ENCODE results near the gene CCL21.

The CCL21 gene

DNA sequence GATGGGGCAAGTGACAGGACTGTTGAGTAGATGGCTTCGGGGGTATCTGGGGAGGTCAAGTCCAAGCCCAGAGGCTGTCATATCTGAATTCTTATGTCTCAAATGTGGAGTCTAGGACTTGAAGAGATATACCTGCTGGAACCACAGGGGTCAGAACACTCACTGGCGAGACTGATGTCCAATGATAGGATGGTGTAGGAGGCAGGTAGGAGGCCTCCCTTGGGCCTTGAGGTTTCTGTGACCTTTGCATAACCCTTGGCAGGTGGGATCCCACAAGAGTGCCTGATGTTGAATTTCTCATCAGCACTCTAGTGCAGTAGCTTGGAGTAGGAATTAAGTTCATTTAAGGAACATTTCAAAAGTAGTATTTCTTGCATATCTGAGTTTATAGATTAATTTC is 2.8 kb downstream of the CCL21 start:
- DNase-seq = no peak

DNA sequence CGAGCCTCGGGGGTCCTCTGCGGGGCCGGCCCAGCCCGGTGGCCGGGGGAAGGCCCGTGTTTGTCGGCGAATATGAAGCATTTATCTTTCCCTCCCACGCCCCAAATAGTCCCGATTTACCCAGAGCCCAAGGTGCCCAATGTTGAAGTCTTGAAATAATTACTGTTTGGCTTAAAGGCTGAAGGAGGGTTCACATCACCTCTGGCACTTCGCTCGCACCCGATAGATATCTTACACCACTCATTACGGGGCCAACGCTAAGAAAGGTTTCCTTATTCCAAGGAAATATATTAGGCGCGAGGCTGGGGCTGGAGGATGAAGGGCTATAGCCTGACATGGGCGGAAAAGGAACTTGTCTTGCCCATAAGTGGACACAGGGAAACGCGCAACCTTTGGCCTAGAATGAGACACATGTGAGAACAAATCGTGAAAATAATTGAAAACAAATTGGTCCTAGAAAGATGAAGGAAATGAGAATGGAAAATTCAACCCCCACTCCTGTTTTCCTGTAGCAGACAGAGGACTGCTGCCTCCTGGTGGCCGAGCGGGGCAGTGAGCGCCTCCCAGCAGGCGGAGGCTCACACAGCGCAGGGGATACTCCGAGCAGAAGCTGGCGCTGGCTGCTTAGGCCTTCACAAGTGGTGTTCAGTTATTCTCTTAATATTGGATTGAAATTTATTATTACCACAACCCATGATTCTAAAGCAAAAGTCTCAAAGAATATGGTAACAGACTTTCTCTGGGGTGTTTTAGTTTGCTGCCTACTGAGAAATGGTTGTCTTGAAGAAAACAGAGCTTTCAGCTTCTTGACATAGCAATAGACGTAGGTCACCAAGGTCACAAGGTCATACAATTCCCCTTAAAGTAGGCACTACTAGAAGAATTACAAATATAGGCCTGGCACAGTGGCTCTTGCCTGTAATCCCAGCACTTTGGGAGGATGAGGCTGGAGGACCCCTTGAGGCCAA is 7.9 kb downstream of the CCL21 start:
- peak; percentile 55 to 73 (median 68) for DNase-seq

DNA sequence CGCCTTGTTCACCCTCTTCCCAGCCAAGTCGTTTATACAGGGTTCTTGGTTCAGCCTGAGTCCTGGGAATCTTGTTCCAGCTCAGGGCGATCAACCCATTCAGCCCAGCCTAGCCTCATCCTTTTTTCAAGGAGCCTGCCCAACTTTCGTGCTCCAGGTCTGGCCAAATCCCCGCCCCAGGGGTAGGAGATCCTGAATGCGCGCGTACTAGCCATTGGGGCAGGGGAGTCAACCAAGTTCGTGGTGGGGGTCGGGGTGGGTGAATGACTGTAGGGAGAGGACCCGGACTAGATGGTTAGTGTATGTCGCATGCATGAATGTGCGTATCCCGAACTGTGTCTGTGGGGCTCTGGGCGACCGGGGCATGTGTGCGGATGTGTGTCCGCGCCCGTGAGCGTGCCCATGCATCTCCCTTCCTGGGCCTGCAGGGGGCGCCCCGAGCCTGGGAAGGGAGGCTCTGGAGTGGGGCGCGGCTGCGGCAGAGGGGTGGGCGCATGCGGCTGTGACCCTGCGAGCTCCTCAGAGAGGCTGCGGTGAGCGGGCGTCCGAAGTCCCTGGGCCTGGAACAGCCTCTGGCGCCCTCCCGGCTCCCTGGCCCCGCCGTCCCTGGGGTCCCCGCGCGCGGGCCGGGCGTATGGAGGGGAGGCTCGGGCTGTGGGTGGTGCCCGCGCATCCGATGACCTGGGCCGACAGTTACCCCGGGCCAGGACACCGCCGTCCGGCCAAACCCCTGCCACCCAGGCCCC is 8.7 kb downstream of the CCL21 start:
- peak; percentile 54 to 65 (median 63) for DNase-seq

DNA sequence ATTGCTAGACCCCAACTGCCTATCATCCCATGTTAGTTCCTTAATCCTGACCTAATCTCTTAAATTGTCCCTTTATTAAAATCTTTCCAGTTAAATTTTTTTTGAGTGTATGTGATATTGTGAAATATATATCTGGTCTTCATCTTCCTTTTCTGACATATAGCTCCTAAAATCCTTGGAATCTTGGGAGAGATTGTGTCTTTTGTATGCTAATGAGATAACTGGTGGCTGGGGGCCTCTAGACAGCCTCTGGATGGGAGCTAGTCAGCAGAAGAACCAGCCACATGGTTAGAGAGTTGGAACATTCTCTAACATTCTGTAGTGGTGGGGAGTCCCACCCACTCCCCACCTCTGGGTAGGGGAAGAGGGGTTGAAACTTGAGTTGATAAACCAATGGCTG is 15.1 kb downstream of the CCL21 start:
- no peak for DNase-seq

DNA sequence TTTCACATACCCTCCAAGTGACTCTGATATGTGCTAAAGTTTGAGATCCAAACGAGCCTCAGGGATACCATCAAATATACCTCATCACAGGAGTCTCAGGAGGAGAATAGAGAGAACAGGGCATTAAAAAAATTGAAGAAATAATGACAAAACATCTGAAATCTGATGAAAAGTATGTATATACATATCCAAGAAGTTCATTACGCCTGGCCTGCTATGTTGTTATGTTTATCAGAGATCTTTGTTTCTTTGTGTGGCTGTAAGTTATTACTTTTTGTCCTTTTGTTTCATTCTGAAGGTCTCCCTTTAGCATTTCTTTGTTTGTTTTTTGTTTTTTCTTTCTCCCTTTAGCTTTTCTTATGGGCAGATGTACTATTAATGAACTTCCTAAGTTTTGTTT is 16.4 kb downstream of the CCL21 start:
- no peak for DNase-seq

DNA sequence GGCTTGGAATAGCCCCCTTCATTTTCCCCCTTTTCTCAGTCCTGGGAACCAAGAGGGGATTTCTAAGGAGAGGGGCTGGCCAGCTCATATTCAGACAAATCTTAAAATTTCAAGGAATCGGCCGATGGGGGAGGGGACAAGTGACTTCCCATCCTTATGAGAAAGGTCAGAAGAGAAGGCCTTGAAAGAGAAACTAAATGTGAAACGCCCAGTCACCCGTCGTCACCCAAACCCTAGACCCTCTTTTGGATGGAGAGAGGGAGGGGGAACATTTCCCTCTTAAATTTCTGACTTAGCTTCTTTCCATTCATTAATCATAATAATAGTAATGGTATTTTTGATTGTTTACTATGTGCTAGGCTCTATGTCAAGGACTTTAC is 18.0 kb downstream of the CCL21 start:
- DNase-seq = no peak

DNA sequence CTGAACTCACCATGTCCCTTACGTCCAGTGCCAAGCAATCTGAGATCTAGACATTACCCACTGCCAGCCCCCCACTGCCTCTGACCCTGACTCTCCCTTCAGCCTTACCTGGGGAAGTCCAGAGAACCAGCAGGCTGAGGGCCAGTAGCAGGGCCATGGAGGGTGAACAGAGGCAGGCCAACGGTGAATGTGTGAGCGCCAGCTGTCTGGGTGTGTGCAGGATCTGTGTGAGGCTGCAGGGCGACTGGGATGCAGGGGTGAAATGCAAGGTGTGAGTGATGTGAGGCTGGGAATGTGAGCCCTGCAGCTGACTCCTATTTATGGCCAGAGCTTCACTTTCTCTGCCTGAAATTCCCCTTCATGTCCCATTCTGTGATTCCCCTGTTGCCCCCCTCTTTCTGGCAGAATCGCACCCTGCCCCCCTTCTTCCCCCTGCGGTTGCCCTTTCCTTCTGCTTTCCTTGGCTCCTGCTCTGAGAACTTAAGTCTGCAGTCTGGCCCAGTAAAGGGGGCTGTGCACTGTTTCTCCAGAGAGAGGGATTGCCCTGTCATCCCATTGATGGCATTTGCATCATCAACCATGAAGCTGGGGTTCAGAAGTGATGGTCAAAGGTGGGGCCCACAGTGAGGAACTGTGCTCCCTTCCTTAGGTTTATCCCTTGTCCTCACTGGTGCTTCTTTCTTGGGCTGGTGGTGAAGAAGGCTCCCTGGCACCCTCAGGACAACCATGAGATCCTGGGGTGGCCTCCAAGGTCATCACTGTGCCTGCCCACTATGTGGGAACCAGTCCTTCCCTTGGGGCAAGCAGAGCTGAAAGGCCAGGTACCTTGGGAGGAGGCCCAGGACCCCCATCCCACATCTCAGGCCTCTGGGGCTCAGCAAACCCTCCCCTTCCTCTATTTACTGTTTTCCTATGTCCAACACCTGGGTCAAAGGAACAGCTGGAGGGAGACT is 18.7 kb downstream of the CCL21 start, which contains the start of gene CCL19:
Gene CCL19 (minus strand): TSS at position 294 of the 953 bp plus-strand sequence. CDS start 137 bp downstream, at position 157.
- no peak for DNase-seq

DNA sequence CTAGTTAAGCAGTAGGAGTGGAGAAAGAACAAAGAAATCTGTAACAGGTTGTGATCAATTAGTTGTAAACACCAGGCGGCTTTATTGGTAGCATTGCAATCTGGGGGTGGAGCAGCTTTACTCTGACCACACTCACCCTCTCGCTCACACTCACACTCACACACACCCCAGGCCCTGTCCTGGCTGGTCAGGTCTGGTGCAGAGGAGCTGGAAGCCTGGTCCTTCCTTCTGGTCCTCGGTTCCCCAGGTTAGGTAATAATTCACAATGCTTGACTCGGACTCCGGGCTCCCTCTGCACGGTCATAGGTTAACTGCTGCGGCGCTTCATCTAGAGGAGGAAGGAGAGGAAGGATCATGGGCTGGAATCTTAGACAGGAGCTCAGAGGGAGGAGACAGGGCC is 20.4 kb downstream of the CCL21 start:
- no peak for DNase-seq

DNA sequence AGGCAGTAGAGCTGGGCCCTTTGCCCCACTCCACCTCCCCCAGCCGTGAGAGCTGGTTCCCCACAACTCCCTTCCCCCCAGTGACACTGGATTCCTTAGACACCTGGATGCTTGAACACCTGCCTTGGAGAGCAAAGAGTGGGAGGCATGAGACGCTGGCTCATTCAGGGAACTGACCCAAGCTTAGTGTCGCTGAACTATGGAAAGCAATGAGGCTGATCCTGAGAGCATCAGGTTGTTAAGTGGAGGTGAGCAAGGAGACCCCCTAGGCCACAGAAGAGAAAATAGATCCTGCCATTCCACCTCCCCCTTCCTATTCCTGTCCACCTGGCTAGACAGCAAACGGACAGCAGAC is 20.8 kb downstream of the CCL21 start:
- DNase-seq = no peak

DNA sequence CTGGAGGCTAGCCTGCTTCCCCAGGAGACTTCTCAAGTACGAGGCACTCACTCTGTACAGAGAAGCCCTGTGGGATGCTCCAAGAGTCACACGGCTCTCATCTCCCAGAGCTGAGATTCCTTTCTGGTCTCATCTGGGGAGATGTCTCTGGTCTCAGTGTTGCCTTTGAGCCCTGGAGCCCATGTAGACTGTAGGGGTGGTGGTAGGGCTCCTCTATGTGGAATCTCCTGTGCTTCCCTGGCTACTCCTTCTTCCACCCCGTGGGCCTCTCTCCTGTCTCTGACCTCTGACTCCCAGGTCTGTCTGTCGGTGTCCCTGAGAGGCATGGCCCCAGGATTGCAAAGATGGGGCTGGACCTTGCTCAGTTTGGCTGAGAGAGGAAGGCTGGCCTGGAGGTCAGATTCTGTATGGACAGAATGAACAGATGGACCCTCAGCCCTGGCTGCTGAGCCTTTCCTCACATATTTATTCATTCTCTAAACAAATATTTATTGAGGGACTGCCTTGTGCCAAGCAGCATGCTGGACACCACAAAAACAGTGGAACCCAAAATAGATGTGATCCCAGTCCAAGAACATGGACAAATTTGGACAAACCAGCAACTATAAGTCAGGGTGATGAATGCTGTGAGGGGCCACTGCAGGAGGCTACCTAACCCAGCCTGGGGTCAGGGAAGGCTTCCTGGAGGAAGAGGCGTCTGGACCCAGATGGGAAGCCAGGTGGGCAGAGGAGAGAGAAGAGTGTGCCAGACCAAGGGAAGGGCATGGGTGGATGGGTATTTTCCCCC is 21.4 kb downstream of the CCL21 start:
- DNase-seq = no peak

DNA sequence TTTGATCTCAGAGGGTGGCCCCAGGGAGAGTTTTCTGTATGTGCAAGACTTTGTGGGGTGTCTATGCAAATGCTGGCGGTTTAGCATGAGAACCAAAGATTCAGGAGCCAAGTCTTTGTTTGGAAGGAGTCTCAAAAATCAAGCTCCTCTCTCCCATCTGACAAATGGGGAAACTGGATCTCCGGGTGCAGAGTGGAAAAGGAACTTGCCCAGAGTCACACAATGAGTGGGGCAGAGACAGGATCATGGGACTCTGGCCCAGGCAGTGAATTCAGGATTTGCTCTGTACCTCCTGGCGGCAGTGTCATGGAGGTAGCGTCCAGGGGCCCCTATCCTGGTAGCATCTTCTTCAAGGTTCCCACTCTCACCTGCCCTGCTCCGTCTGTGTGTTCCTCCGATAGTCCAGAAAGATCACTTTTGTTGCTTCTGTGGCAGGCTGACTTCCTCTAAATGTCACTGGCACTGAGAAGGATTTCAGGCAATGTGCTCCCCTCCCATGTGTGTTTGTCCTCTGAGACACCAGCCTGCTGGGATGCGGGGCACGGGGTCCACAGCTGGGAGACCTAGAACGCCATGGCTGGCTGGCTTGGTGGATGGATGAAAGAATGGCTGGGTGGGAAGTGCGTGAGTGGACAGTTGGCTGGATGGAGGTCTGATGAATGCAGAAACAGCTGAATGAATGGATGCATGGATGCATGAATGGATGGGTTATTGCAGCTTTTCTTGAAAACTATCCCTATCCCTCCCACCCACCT is 22.5 kb downstream of the CCL21 start:
- no peak for DNase-seq

DNA sequence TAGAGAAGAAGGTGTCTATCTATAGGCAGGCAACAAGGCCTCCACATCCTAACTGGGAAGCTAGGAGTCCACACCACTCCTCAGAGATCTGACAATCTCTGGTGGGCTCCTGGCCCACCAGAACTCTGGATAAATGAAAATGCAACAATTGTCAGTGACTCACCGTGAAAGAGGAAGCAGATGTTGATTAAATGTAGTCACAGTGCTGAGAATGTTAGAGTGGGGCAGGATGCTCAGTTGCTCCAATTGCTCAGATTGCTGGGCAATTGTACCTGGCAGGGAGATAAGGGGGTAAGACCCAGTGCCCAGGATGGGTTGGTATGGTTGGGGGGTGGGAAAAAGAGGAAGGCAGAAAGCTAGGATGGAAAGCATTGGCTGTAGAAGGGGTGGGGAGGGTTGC is 23.2 kb downstream of the CCL21 start:
- no peak for DNase-seq

DNA sequence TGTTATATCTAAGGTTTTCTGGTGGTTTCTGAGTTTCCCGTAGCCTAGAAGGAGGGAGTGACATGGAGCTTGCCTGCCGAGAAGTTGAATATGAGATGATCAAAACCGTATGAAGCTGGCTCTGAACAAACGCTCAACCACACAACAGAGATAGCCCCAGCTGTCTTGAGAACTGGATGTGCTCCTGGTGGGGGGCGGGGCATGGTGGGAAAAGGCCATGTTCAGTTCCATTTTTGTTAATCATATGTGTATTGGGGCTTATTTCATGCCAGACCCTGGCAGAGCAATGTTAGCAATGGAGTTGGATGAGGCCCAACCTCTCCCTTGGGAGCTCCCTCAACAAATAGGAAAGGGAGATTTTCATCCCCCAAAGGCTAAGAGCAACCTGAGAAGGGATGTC is 23.7 kb downstream of the CCL21 start:
- no peak for DNase-seq

DNA sequence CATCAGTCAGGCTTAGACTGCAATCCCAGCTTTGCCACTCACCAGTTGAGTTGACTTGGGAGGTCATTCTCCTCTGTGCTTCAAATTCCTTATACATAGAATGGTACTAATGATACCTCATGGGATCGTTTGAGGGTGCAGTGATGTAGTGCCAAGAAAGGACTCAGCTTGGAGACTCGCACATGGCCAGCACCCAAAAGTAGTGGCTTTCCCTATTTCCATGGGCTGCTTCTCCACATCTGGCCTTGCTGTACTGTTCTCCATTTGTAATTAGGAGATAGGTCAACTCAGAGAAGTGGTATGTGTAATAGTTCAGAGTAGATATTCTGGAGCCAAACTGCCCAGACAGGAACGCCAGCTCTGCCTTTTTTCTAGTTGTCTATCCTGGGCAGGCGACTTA is 24.3 kb downstream of the CCL21 start:
- DNase-seq = no peak

DNA sequence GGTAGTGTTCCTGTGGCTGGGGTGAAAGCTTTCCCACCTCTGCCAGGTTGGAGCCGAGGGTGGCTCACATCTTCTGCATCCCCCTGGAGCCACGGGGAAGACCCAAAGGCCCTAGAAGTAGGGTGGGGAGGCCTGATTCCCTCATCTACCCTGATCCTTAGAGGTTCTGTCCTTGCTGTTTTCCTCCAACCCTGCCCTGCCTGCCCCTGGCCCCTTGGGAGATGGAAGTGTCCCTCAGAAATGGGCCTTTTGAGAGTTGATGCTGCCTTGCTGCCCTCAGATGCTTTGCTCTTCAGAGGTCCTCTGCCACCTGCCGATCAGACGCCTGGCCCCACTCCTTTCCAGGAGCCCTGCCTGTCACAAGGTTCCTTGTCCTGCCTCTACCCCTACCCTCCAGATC is 25.1 kb downstream of the CCL21 start:
- DNase-seq = no peak

DNA sequence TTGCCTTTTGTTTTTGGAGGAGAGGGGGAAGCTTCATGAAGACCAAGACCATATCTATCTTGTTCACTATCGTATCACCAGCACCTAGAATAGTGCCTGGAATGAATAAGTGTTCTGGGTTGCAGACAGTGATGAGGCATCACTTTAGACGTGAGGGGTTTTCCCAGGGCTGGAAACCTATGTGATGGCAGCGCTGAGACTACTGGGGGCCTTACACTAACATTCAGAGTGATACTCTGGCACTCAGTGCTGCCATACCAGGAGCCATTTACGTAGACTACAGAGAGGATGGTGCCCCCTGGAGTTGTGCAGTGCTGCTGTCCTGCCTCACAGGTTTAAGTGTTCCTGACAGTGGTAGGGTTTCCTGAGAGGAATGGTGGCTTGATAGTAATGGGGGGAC is 25.8 kb downstream of the CCL21 start:
- DNase-seq = no peak

DNA sequence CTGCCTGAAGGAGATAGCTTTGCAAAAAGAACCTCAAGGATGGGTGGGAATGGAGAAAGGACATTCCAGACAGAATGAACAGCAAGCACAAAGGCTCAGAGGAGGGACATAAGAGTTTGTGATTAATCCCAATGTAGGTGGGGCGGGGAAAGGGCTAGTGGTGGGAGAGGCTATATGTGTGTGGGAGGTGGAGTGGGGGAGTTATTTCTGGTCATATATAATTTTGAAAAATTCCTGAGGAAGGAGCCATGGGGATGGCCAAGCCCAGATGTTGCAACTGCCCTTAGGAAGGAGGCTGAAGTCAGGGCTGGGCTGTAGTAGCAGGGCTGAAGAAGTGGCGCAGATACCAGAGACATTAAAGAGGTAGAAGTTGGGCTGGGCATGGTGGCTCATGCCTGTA is 34.1 kb downstream of the CCL21 start:
- no peak for DNase-seq

DNA sequence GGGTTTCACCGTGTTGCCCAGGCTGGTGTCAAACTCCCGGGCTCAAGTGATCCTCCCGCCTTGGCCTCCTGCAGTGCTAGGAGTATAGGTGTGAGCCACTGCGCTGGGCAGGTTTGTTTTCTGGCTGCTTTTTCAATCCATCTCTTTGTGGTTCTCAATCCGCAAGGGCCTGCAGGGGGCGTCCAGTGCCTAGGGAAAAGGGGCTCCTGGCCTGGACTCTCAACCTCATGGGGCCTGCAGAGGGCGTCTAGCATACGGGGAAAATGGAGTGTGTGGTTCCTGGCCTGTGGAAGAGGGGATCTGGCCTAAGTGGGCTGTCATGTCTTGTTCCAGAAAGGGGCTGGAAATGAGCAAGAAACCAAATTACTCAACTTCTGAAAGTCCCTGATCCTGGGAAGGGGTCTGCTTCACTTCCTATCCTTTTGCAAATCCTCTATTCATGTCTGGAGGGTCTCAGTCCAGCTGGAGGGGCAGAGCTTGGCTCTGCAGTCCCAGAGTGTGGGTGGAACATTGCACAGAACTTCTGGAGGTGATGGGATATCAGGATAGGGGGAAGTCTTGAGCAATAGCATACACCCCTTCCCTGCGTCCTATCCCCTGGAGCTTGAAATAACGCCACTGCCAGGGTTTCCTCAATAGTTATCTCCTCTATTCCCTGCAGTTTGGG is 34.8 kb downstream of the CCL21 start:
- DNase-seq = peak in 3 of 5 donors; percentile 23 to 38 (median 28)

DNA sequence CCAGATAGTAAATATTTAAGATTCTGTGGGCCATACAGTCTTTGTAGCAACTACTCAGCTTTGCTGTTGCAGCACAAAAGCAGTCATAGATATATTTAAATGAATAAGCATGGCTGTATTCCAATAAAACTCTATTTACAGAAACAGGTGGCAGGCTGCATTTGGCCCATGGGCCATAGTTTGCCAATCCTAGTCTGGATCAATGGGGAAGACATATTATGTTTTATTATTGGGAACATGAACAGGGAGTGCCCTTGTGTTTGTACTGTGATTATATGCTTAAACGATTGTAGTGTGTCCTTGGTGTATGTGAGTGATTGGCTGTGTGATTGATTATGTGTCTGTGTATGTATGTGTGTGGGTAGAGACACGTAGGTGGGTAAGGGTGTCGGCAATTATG is 35.5 kb downstream of the CCL21 start:
- no peak for DNase-seq

DNA sequence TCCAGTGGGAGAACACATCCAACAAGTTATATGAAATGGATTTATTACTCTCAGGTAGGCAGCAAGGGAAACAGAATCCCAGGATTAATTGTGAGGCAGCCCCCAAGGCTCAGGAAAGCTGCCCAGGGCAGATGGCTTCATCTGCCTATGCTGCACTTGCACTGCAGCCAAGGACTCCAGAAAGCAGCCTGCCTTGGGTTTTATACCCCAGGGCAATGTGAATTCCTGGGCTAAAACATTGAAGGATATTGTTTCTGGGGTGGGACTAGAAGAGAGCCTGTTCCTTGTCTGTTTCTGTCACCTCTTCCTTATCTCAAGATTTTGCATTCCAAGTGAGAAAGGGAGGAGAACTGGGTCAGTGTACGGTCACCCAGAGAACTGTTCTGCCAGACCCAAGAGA is 38.6 kb downstream of the CCL21 start:
- no peak for DNase-seq
